Measurements from ENCODE around the gene AP4E1.

Gene AP4E1

DNA sequence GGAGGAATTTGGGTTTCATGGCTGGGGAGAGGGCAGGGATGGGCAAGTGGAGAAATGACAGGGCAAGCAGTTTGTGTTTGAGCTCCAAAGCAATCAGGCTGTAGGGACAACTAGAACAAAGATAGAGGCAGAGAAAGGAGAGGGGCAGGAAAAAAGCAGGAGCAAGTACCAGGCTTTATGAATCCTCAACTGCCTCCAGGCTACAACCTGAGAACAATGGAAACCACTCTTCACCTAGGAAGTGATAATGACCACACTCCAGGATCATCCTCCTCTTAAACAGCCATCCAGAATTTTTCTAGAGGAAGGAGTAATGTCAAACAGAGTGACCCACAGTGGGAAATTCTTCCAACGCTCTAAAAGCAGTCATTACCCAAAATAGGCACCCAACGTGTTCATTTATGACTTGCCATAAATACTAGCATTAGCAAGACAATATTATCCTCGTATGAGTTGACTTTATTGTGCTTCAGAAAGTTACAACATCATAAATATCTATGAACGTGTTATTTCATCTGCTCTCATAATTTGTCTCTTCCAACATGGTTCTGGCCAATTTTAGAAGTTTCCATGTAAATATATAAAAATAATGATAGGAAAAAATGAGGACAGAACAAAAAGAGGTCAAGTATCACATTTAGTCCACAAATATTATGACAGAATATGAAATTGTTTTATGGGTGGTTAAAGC lies 135.7 kb downstream of the AP4E1 start:
- no peaks in the 10 kb centered on the region for H3K9me2 ChIP-seq (replicated peaks; ENCODE audit: insufficient read depth, low read length)
- no peaks in the 10 kb centered on the region for H3K79me2 ChIP-seq (ENCODE audit: insufficient read depth, low read length)
- no peak overlapping the region for H3K9ac ChIP-seq (ENCODE audit: low read length)
- no peak for TF ChIP-seq EZH2phosphoT487 (conservative IDR thresholded peaks at IDR 0.05; ENCODE audit: low read length)
- TF ChIP-seq, protein P1, sequence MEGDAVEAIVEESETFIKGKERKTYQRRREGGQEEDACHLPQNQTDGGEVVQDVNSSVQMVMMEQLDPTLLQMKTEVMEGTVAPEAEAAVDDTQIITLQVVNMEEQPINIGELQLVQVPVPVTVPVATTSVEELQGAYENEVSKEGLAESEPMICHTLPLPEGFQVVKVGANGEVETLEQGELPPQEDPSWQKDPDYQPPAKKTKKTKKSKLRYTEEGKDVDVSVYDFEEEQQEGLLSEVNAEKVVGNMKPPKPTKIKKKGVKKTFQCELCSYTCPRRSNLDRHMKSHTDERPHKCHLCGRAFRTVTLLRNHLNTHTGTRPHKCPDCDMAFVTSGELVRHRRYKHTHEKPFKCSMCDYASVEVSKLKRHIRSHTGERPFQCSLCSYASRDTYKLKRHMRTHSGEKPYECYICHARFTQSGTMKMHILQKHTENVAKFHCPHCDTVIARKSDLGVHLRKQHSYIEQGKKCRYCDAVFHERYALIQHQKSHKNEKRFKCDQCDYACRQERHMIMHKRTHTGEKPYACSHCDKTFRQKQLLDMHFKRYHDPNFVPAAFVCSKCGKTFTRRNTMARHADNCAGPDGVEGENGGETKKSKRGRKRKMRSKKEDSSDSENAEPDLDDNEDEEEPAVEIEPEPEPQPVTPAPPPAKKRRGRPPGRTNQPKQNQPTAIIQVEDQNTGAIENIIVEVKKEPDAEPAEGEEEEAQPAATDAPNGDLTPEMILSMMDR (IDR thresholded peaks at IDR 0.05; ENCODE audit: insufficient read depth, low read length, poor library complexity, severe bottlenecking) = no peak
- H3F3A ChIP-seq (ENCODE audit: insufficient read depth) = no peaks in the 10 kb centered on the region
- no peaks in the 10 kb centered on the region for H3K27me3 ChIP-seq (ENCODE audit: low read length)
- no peaks in the 10 kb centered on the region for H3K36me3 ChIP-seq (ENCODE audit: low read length)
- H3K4me3 ChIP-seq (ENCODE audit: insufficient read depth, low read length, poor library complexity, severe bottlenecking) = no peak overlapping the region
- H2AFZ ChIP-seq (ENCODE audit: low read depth, low read length, severe bottlenecking) = no peak overlapping the region
- H3K4me2 ChIP-seq (ENCODE audit: low read depth, low read length, poor library complexity, severe bottlenecking) = no peak overlapping the region
- no peaks in the 10 kb centered on the region for H3K9me3 ChIP-seq (ENCODE audit: insufficient read depth, low read length)
- no peak overlapping the region for H3K27ac ChIP-seq (ENCODE audit: low read depth, low read length)
- H4K20me1 ChIP-seq (ENCODE audit: low read depth, low read length) = no peaks in the 10 kb centered on the region

DNA sequence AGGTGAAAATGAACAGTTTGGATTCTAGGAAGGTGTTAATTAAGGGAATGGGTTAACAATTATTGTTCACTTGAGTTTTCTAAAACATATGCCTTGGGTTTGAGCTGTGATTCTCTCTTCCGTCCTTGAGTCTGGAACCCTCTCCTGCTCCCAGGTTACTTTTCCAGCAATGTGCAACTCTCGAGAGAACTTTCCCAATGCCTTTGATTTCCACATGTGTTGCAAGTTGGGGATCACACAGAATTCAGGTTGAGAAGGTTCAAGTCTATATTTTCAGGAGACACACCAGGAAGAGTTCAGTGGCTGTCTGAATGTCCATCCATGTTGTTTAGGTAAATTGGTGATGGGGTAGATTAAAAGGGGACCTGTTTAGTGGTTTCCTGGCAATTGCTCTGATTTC lies 137.5 kb downstream of the AP4E1 start:
- no peak overlapping the region for H3K4me2 ChIP-seq (ENCODE audit: low read depth, low read length, poor library complexity, severe bottlenecking)

DNA sequence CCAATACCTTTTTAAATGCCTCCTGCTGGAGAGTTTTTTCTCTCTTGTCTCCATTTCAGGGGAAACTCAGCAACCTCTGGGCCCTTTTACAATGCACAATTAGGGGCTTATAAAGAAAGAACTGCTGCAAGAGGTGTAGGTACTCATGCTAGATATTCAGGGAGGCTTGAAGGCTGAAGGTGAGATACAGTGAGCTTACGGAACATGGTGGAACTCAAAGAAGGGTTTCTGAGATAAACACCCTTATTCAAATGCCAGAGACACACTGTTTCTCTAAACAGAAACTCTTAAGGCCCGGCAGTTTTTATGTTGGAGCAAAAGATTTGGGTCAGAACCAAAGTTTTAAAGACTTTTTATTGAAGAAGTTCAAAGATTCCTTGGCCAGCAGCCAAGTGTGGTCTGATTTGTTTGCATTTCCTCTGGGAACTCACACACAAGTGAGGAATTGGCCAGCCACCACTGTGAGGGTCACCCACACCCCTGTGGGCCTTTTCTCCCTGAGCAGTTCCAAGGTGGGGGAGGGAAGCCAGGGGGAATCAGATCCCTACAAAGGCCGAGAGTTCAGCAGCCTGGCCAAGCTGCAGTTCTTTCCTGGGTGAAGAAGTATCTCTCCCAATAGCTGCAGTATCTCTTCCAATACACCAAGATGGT lies 138.4 kb downstream of the AP4E1 start:
- no peaks in the 10 kb centered on the region for H3K9me2 ChIP-seq (replicated peaks; ENCODE audit: insufficient read depth, low read length)
- no peaks in the 10 kb centered on the region for H3F3A ChIP-seq (ENCODE audit: insufficient read depth)
- no peak overlapping the region for H3K27ac ChIP-seq (ENCODE audit: low read depth, low read length)

More for the DNA sequence above, 137.5 kb downstream of the AP4E1 start:
- no peaks in the 10 kb centered on the region for H3K27me3 ChIP-seq (ENCODE audit: low read length)
- no peak for TF ChIP-seq EZH2phosphoT487 (conservative IDR thresholded peaks at IDR 0.05; ENCODE audit: low read length)
- TF ChIP-seq, protein P1 (IDR thresholded peaks at IDR 0.05; ENCODE audit: insufficient read depth, low read length, poor library complexity, severe bottlenecking) = no peak
- H4K20me1 ChIP-seq (ENCODE audit: low read depth, low read length) = no peaks in the 10 kb centered on the region
- H2AFZ ChIP-seq (ENCODE audit: low read depth, low read length, severe bottlenecking) = no peak overlapping the region
- no peaks in the 10 kb centered on the region for H3K79me2 ChIP-seq (ENCODE audit: insufficient read depth, low read length)
- no peaks in the 10 kb centered on the region for H3K9me3 ChIP-seq (ENCODE audit: insufficient read depth, low read length)
- H3F3A ChIP-seq (ENCODE audit: insufficient read depth) = no peaks in the 10 kb centered on the region
- H3K36me3 ChIP-seq (ENCODE audit: low read length) = no peaks in the 10 kb centered on the region
- no peak overlapping the region for H3K27ac ChIP-seq (ENCODE audit: low read depth, low read length)
- H3K4me3 ChIP-seq (ENCODE audit: insufficient read depth, low read length, poor library complexity, severe bottlenecking) = no peak overlapping the region
- no peaks in the 10 kb centered on the region for H3K9me2 ChIP-seq (replicated peaks; ENCODE audit: insufficient read depth, low read length)
- no peak overlapping the region for H3K9ac ChIP-seq (ENCODE audit: low read length)

More for the DNA sequence above, 138.4 kb downstream of the AP4E1 start:
- Histone ChIP-seq H4K20me1 (ENCODE audit: low read depth, low read length) (no peaks in the 10 kb centered on the region), H3K27me3 (ENCODE audit: low read length) (no peaks in the 10 kb centered on the region), H2AFZ (ENCODE audit: low read depth, low read length, severe bottlenecking) (no peak overlapping the region), H3K79me2 (ENCODE audit: insufficient read depth, low read length) (no peaks in the 10 kb centered on the region), H3K9ac (ENCODE audit: low read length) (no peak overlapping the region), H3K4me2 (ENCODE audit: low read depth, low read length, poor library complexity, severe bottlenecking) (no peak overlapping the region), H3K36me3 (ENCODE audit: low read length) (no peaks in the 10 kb centered on the region), H3K9me3 (ENCODE audit: insufficient read depth, low read length) (no peaks in the 10 kb centered on the region), H3K4me3 (ENCODE audit: insufficient read depth, low read length, poor library complexity, severe bottlenecking) (no peak overlapping the region)
- TF ChIP-seq, protein P1 (IDR thresholded peaks at IDR 0.05; ENCODE audit: insufficient read depth, low read length, poor library complexity, severe bottlenecking) = no peak
- TF ChIP-seq EZH2phosphoT487 (conservative IDR thresholded peaks at IDR 0.05; ENCODE audit: low read length) = no peak

Data from SU-DHL-6 (cell line).